Transverse colon (tissue), 1 donor: Measurements from ENCODE around the gene TTC16.

Experiments used
- EP300 ChIP-seq: sonication (generic); formaldehyde crosslinking; IDR thresholded peaks from one replicate; pipeline ENCODE4 v1.6.1; 2017; ENCODE audit warnings: antibody characterized with exemption, low read depth
- POLR2A ChIP-seq: fragments of 450-650 bp; IDR thresholded peaks from one replicate; pipeline ENCODE4 v1.6.1; 2016; ENCODE audit warnings: antibody characterized with exemption, mild to moderate bottlenecking, moderate library complexity

DNA sequence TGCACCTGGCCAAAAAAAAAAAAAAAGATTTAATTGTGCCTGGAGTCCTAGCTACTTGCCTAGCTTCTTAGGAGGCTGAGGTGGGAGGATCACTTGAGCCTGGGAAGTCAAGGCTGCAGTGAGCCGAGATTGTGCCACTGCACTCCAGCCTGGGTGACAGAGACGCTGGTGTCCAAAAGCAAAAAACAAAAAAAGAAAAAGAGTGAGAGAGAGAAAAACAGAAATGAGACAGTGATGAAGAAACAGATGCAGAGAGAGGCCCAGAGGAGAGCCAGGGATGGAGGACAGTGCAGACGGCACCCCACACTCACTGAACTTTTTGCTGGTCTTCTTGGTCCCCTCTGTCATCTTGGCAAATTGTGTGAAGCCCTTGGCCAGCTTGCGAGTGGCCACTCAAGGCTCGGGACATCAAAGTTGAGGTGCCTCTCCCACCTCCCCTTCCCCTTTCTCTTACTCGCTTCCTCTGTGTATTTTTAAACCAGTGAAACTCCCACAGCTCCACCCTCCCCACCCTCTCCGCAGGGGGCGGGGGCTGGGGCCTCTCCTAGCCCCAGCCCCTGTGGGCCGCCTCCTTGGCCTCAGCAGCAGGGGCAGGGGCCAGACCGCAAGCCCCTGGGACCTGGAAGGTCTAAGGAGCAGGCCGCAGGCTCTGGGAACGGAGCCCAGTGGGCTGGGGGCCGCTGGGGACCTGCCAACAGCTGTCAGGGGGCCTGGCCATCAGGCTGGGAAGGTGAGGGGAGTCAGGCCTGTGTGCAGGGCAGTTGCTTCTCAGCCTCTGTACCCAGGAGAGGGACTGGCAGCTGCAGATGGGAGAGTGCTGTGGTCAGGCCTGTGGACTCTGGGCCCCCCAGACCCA lies 62.6 kb downstream of the TTC16 start, which contains the start of gene SH2D3C:
- TF ChIP-seq EP300 = no peak
- peak; percentile 16 for TF ChIP-seq POLR2A
